Activated CD8-positive, alpha-beta memory T cell treated with anti-CD3 and anti-CD28 coated beads, Interleukin-2, amount 50 U/mL, for 48 hours (primary cell): ENCODE measurements around the gene SCARB2.

Experiments
- DNase-seq: peaks from one replicate; pipeline ENCODE4 v3.0.0-alpha.2; 2020

Gene SCARB2

GRCh38 chr4:76141241-76141640, 72.4 kb downstream of the SCARB2 start:
- no peak for DNase-seq

DNA sequence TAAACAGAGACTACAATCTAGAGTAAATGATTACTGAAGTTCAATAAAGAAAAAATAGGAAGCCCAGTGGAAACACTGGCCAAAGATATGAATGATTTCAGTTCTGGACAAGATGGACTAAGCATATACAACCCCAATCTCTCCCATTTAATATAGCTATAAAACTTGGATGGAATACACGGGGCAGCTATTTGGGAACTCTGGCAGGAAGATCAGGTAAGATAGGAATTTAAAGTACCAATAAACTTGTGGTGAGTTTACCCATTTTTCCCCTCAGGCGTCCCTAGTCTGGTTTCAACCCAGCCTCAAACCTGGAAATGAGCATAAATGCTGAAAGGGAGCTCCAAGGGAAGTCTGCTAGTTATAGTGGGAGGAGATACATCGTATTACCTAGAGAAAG, 85.9 kb downstream of the SCARB2 start:
- no peak for DNase-seq

- DNase-seq, result no peak
These were observed 87.8 kb downstream of the SCARB2 start for GRCh38 chr4:76125816-76126215.

- no peak for DNase-seq
These were observed 93.4 kb downstream of the SCARB2 start for GRCh38 chr4:76120199-76120598.

DNA sequence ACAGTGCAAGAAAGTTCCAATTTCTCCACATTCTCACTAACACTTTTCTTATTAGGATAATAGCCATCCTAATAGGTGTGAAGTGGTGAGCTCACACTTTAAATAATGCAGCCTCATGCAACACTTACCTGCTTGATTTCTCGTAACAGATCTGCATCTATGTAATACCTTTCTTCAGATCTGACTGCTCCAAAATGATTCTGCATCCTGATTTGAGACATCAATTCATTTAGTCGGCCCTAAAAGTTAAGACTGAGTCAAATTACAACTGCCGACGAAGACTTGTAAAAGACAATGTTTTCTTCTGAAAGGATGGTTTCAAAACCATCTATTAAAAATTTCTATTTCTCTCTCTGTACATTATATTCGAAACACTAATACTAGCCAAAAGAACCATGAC, 96.1 kb downstream of the SCARB2 start:
- no peak for DNase-seq

DNA sequence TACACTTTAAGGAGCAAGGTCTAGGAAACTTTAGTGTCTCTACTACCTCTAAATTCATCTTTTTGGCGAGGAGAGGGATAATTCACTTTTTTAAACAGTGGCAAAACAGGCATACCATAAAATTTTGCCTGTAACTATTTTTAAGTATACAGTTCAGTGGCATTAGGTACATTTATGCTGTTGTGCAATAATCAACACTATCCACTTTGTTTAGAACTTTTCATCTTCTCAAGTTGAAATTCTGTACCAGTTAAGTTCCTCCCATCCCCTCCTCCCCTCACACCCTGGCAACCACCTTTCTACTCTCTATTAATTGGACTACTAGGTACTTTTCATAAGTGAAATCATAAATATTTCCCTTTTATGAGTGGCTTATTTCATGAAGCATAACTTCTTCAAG, 96.8 kb downstream of the SCARB2 start:
- DNase-seq, result no peak
